ENCODE measurements around the gene EIF2B2. TPM values are rescaled to one million over a fixed set of nuclear protein-coding genes. Genes with fewer than 3 reads are reported as not detected.

EIF2B2 gene
- total RNA-seq, 1 experiment from 2014 or later = 96.8 TPM

DNA sequence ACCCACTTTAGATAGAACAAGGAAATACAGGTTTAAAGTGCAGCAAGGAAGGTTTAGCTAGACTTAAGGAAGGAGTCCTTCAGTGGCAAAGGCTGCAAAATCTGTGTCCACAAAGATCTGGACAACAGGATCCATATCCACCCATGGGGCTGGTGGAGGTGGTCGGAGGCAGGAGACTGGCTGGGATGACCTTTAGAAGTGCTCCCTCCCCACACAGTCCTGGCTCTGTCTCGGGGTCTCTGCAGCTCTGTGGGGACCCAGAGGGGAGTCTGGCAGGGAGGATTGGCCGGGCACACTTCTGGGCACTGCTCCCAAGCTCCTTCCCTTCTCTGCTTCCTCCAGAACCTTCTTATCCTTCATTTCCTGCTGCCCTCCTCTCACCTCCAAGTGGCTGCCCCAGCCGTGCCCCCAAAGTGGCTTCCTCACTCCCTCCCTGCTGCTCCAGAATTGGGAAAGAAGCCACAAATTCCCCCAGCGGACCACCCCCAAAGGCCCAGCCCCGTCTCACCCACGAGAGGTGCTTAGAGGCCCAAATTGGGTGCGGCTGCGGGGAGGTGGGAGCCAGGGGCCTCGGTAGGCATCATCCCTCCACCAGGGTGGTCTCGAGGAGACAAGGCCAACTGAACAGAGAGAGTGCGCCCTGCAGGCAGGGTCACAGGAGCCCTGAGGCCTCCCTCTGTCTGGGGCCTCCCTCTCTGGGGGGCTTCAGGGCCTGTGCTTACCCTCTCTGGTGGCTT is 25.4 kb upstream of the EIF2B2 start:
- no peaks in the 10 kb centered on the region for H3K9me3 ChIP-seq (ENCODE audit: low read length)
- no peaks in the 10 kb centered on the region for H3K27me3 ChIP-seq (ENCODE audit: low read length)
- no TSS peak for BruUV-seq (replicated peaks)
- no peak overlapping the region for H3K4me3 ChIP-seq (ENCODE audit: low read length)
- CTCF ChIA-PET = no interaction called here
- no peaks in the 10 kb centered on the region for H3K79me2 ChIP-seq (ENCODE audit: low read length)
- TF ChIP-seq EZH2 (IDR thresholded peaks at IDR 0.05; ENCODE audit: low read length, unreplicated experiment) (no peak), EZH2phosphoT487 (IDR thresholded peaks at IDR 0.05; ENCODE audit: borderline replicate concordance, low read length) (no peak)
- TF ChIP-seq, protein P1, sequence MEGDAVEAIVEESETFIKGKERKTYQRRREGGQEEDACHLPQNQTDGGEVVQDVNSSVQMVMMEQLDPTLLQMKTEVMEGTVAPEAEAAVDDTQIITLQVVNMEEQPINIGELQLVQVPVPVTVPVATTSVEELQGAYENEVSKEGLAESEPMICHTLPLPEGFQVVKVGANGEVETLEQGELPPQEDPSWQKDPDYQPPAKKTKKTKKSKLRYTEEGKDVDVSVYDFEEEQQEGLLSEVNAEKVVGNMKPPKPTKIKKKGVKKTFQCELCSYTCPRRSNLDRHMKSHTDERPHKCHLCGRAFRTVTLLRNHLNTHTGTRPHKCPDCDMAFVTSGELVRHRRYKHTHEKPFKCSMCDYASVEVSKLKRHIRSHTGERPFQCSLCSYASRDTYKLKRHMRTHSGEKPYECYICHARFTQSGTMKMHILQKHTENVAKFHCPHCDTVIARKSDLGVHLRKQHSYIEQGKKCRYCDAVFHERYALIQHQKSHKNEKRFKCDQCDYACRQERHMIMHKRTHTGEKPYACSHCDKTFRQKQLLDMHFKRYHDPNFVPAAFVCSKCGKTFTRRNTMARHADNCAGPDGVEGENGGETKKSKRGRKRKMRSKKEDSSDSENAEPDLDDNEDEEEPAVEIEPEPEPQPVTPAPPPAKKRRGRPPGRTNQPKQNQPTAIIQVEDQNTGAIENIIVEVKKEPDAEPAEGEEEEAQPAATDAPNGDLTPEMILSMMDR (conservative IDR thresholded peaks at IDR 0.05; ENCODE audit: low read depth, low read length) = no peak
- no peaks in the 10 kb centered on the region for H4K20me1 ChIP-seq (ENCODE audit: low read length)
- no peak overlapping the region for H3K27ac ChIP-seq (ENCODE audit: low read length)
- no peaks in the 10 kb centered on the region for H3F3A ChIP-seq (ENCODE audit: low read length, unreplicated experiment)
- no peaks in the 10 kb centered on the region for H3K36me3 ChIP-seq (ENCODE audit: low read depth, low read length)
- H3K9me2 ChIP-seq (replicated peaks; ENCODE audit: low read length) = no peaks in the 10 kb centered on the region
- no peak for DNase-seq
- peaks cover 39% of the 10 kb centered on the region for H3K4me1 ChIP-seq (ENCODE audit: insufficient read depth, low read length)
- H3K4me2 ChIP-seq (ENCODE audit: low read length) = no peak overlapping the region
- no peak for ATAC-seq
- POLR2A ChIA-PET (ENCODE audit: unreplicated experiment) = interaction anchor here (0.7 kb wide), 1 partner anchor 27 kb away, joined by 3 read pairs; no protein-coding TSS in a partner anchor
- no peak overlapping the region for H2AFZ ChIP-seq (ENCODE audit: low read length)
- intact Hi-C loops (cut with micrococcal nuclease) = no loop called here
- no peak overlapping the region for H3K9ac ChIP-seq (ENCODE audit: low read length)

DNA sequence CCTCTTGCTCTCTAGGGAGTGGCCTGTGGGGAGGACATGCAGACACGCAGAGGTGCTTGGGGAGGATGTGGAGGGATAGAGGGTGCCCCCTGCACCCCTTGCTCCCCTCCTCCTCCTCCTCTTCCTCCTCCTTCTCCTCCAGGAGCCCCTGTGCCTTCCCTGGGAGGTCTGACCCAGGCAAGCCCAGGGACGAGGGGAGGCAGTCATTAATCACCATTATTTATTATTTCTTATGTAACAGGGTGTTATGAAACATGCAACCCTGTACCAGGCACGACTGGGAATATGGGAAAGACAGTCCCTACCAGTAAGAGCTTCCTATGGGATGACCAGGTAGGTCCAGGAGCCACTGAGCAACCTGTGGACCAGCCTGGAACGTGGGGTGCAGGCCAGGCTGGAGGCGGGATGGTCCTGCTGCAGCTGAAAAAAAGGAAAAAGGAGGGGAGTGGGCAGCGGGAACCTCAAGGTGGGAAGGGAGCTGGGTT is 24.8 kb upstream of the EIF2B2 start:
- no TSS peak for BruUV-seq (replicated peaks)
- CTCF ChIA-PET = no interaction called here
- Histone ChIP-seq H3F3A (ENCODE audit: low read length, unreplicated experiment) (no peaks in the 10 kb centered on the region), H3K4me1 (ENCODE audit: insufficient read depth, low read length) (peaks cover 46% of the 10 kb centered on the region), H3K9ac (ENCODE audit: low read length) (no peak overlapping the region), H4K20me1 (ENCODE audit: low read length) (no peaks in the 10 kb centered on the region), H3K4me3 (ENCODE audit: low read length) (no peak overlapping the region), H3K27ac (ENCODE audit: low read length) (no peak overlapping the region), H3K4me2 (ENCODE audit: low read length) (no peak overlapping the region), H3K9me3 (ENCODE audit: low read length) (no peaks in the 10 kb centered on the region), H3K36me3 (ENCODE audit: low read depth, low read length) (no peaks in the 10 kb centered on the region), H2AFZ (ENCODE audit: low read length) (no peak overlapping the region), H3K9me2 (replicated peaks; ENCODE audit: low read length) (no peaks in the 10 kb centered on the region), H3K27me3 (ENCODE audit: low read length) (no peaks in the 10 kb centered on the region), H3K79me2 (ENCODE audit: low read length) (no peaks in the 10 kb centered on the region)
- intact Hi-C loops (cut with micrococcal nuclease) = no loop called here
- no peak for TF ChIP-seq EZH2phosphoT487 (IDR thresholded peaks at IDR 0.05; ENCODE audit: borderline replicate concordance, low read length)
- TF ChIP-seq EZH2 (IDR thresholded peaks at IDR 0.05; ENCODE audit: low read length, unreplicated experiment) = no peak
- TF ChIP-seq, protein P1 (conservative IDR thresholded peaks at IDR 0.05; ENCODE audit: low read depth, low read length) = no peak
- ATAC-seq = no peak
- POLR2A ChIA-PET (ENCODE audit: unreplicated experiment) = interaction anchor here (0.7 kb wide), 1 partner anchor 26 kb away, joined by 3 read pairs; no protein-coding TSS in a partner anchor
- no peak for DNase-seq

DNA sequence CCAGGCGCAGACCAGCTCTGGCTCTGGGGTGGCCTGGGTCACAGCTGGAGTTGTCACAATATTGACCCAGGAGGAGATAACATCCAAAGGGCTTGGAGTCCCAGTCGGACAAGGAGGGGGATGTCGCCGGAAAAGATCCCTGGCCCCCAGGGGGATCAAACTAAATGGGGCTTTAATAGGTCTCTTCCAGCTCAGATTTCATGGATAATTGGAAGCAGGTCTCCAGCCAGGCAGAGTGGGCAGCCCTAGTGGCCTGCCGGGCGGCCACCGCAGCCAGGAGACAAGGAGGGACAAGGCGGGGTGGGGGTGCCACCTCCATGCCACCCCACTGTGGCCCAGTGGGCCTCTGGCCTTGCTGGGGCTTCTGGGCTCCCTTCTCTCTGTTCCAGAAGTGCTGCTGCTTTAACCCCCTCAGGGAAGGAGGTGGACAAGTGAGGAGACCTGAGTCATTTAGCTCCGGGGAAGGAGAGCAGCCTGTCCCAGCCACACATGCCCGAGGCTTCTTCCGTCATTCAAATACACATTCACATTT is 24.2 kb upstream of the EIF2B2 start:
- no peaks in the 10 kb centered on the region for H3K79me2 ChIP-seq (ENCODE audit: low read length)
- no peak overlapping the region for H3K9ac ChIP-seq (ENCODE audit: low read length)
- no peaks in the 10 kb centered on the region for H3K9me2 ChIP-seq (replicated peaks; ENCODE audit: low read length)
- peak; percentile 61 for DNase-seq
- TF ChIP-seq EZH2 (IDR thresholded peaks at IDR 0.05; ENCODE audit: low read length, unreplicated experiment) (no peak), EZH2phosphoT487 (IDR thresholded peaks at IDR 0.05; ENCODE audit: borderline replicate concordance, low read length) (no peak)
- TF ChIP-seq, protein P1 (conservative IDR thresholded peaks at IDR 0.05; ENCODE audit: low read depth, low read length) = no peak
- peak overlapping the region; percentile 48 for H3K27ac ChIP-seq (ENCODE audit: low read length)
- no TSS peak for BruUV-seq (replicated peaks)
- CTCF ChIA-PET = no interaction called here
- no peak overlapping the region for H2AFZ ChIP-seq (ENCODE audit: low read length)
- intact Hi-C loops (cut with micrococcal nuclease) = no loop called here
- H3K9me3 ChIP-seq (ENCODE audit: low read length) = no peaks in the 10 kb centered on the region
- ATAC-seq = peak; percentile 31
- no peaks in the 10 kb centered on the region for H3F3A ChIP-seq (ENCODE audit: low read length, unreplicated experiment)
- no peaks in the 10 kb centered on the region for H3K36me3 ChIP-seq (ENCODE audit: low read depth, low read length)
- POLR2A ChIA-PET (ENCODE audit: unreplicated experiment) = interaction anchor here (0.6 to 0.7 kb wide), 2 partner anchors 26 to 91 kb away, joined by 3 to 11 read pairs; partner anchors contain the start of gene ZC2HC1C
- no peak overlapping the region for H3K4me3 ChIP-seq (ENCODE audit: low read length)
- peaks cover 51% of the 10 kb centered on the region for H3K4me1 ChIP-seq (ENCODE audit: insufficient read depth, low read length)
- no peaks in the 10 kb centered on the region for H4K20me1 ChIP-seq (ENCODE audit: low read length)
- H3K4me2 ChIP-seq (ENCODE audit: low read length) = peak overlapping the region; percentile 21
- no peaks in the 10 kb centered on the region for H3K27me3 ChIP-seq (ENCODE audit: low read length)
